SK-N-SH (cell line): ENCODE results near the gene HBG1. TPM values are rescaled to one million over a fixed set of nuclear protein-coding genes. Genes with fewer than 3 reads are reported as not detected.

Experiments used
- CTCF ChIA-PET: fragments of 300-600, 350-600 bp; formaldehyde crosslinking; extraction: SDS; loops from one replicate; lab custom pipeline; 2021; lab: Yijun Ruan, JAX
- POLR2A ChIA-PET: fragments of 350-600 bp; sonication (Branson Sonifier 250); formaldehyde crosslinking; extraction: SDS; loops from one replicate; lab custom pipeline; 2020; ENCODE audit warnings: antibody characterized with exemption, inconsistent platforms; lab: Yijun Ruan, JAX
- DNase-seq: peaks from one replicate; pipeline ENCODE4 v3.0.0; 2012
- H2AFZ ChIP-seq: fragments of 200-600 bp; sonication (generic); 2 replicates; pipeline ENCODE4 v1.8.1; 2016; ENCODE audit warnings: antibody characterized with exemption, mild to moderate bottlenecking, low read depth
- H3F3A ChIP-seq: fragments of 200-600 bp; sonication (generic); replicated peaks from 2 replicates; pipeline ENCODE3; 2016; ENCODE audit warnings: antibody characterized with exemption, mild to moderate bottlenecking; ENCODE audit not compliant: insufficient read depth
- H3K27ac ChIP-seq, 2 experiments: fragments of 200-500 bp in 1 of 2; fragments of 200-600 bp in 1 of 2; sonication (Bioruptor generic) in 1 of 2; sonication (generic), shearing (Covaris generic) in 1 of 2; 2 replicates each; pipeline versions ENCODE4 v1.5.1 to v1.6.1; 2014 to 2016; ENCODE audit warnings: low read depth in 2 of 2, inconsistent platforms in 1 of 2, low read length in 1 of 2, mild to moderate bottlenecking in 1 of 2, mixed read lengths in 1 of 2
- H3K27me3 ChIP-seq: fragments of 200-600 bp; sonication (generic), shearing (Covaris generic); 2 replicates; pipeline ENCODE4 v1.6.1; 2016; ENCODE audit warnings: mixed run types; ENCODE audit not compliant: insufficient read depth
- H3K36me3 ChIP-seq, 2 experiments: fragments of 200-500 bp in 1 of 2; fragments of 200-600 bp in 1 of 2; sonication (Bioruptor generic) in 1 of 2; sonication (generic) in 1 of 2; replicated peaks in 1 of 2; 2 replicates each; pipeline versions ENCODE3 to v1.5.1; 2014 to 2016; ENCODE audit warnings: low read length in 1 of 2, mild to moderate bottlenecking in 1 of 2; ENCODE audit not compliant: insufficient read depth in 2 of 2, control insufficient read depth in 1 of 2
- H3K4me1 ChIP-seq, 2 experiments: fragments of 200-500 bp in 1 of 2; fragments of 200-600 bp in 1 of 2; sonication (Bioruptor generic) in 1 of 2; sonication (generic), shearing (Covaris generic) in 1 of 2; 2 replicates each; pipeline versions ENCODE4 v1.5.1 to v1.6.1; 2014 to 2016; ENCODE audit warnings: low read depth in 1 of 2, low read length in 1 of 2, mixed run types in 1 of 2; ENCODE audit not compliant: insufficient read depth in 2 of 2, control insufficient read depth in 1 of 2
- H3K4me2 ChIP-seq: fragments of 200-600 bp; sonication (generic), shearing (Covaris generic); 2 replicates; pipeline ENCODE4 v1.6.1; 2017; ENCODE audit warnings: mixed run types
- H3K4me3 ChIP-seq, 2 experiments: fragments of 200-500 bp in 1 of 2; fragments of 200-600 bp in 1 of 2; sonication (Bioruptor generic) in 1 of 2; sonication (generic), shearing (Covaris generic) in 1 of 2; 2 replicates each; pipeline versions ENCODE4 v1.5.1 to v1.8.1; 2014 to 2016; ENCODE audit warnings: low read depth in 2 of 2, inconsistent platforms in 1 of 2, low read length in 1 of 2, mild to moderate bottlenecking in 1 of 2, mixed read lengths in 1 of 2, moderate library complexity in 1 of 2
- H3K79me2 ChIP-seq: fragments of 200-600 bp; sonication (generic); 2 replicates; pipeline ENCODE4 v1.8.1; 2017; ENCODE audit warnings: mild to moderate bottlenecking; ENCODE audit not compliant: insufficient read depth
- H3K9ac ChIP-seq: fragments of 200-600 bp; sonication (generic); 2 replicates; pipeline ENCODE4 v1.6.1; 2017; ENCODE audit warnings: mixed run types
- H3K9me2 ChIP-seq: fragments of 200-600 bp; sonication (generic); 2 replicates; pipeline ENCODE4 v1.6.1; 2017; ENCODE audit warnings: mixed run types
- H3K9me3 ChIP-seq: fragments of 200-600 bp; sonication (generic); 2 replicates; pipeline ENCODE4 v1.6.1; 2017; ENCODE audit warnings: mixed run types, mild to moderate bottlenecking, moderate library complexity
- H4K20me1 ChIP-seq: fragments of 200-600 bp; sonication (generic); 2 replicates; pipeline ENCODE4 v1.6.1; 2017; ENCODE audit warnings: mild to moderate bottlenecking, mixed run types; ENCODE audit not compliant: insufficient read depth
- CTCF ChIP-seq: fragments of 200-600 bp; sonication (generic); IDR thresholded peaks from 2 replicates; pipeline ENCODE4 v1.6.1; 2017; ENCODE audit warnings: antibody characterized with exemption, mild to moderate bottlenecking, moderate library complexity
- EP300 ChIP-seq, 2 experiments: IDR thresholded peaks; 2 replicates each; pipeline versions ENCODE4 v1.4.0 to v1.6.1; 2012; ENCODE audit warnings: borderline replicate concordance in 1 of 2, low read depth in 1 of 2, low read length in 1 of 2
- JUND ChIP-seq: IDR thresholded peaks from 2 replicates; pipeline ENCODE4 v1.4.0; 2012
- MAX ChIP-seq: IDR thresholded peaks from 2 replicates; pipeline ENCODE4 v1.4.0; 2012; ENCODE audit warnings: low read depth
- NFIC ChIP-seq: IDR thresholded peaks from 2 replicates; pipeline ENCODE4 v1.4.0; 2012; ENCODE audit warnings: borderline replicate concordance
- SIN3A ChIP-seq: IDR thresholded peaks from 2 replicates; pipeline ENCODE4 v1.6.1; 2012; ENCODE audit warnings: low read depth, mild to moderate bottlenecking, low read length, moderate library complexity, borderline replicate concordance
- TAF1 ChIP-seq: IDR thresholded peaks from 2 replicates; pipeline ENCODE4 v1.6.1; 2012; ENCODE audit warnings: low read depth, mild to moderate bottlenecking, low read length, moderate library complexity, borderline replicate concordance
- WGBS: methylation state at CpG from one replicate; pipeline ENCODE4 v1.1.6; 2017; ENCODE audit warnings: low lambda C conversion rate; 5-methylcytosine and 5-hydroxymethylcytosine counted together
- polyA plus RNA-seq, 3 experiments: library from polyadenylated mRNA; depleted of rRNA; stranded (reverse); fragments of >200 nt; gene quantifications; 2 replicates each; pipeline ENCODE4 v1.2.3, GENCODE V29; 2012
- TF ChIP-seq, protein P1 (sequence below): IDR thresholded peaks from 2 replicates; pipeline ENCODE4 v1.6.1; 2012; ENCODE audit warnings: mild to moderate bottlenecking, low read depth, low read length, moderate library complexity

Gene HBG1
- polyA plus RNA-seq, 1 of the 3 experiments (the other 2 are of a cell fraction): not detected

- Histone ChIP-seq H3K9me2 (no peaks in the 10 kb centered on the region), H3K27ac (no peak overlapping the region), H3K4me3 (no peak overlapping the region), H3K4me2 (no peak overlapping the region), H4K20me1 (no peaks in the 10 kb centered on the region), H3F3A (no peaks in the 10 kb centered on the region), H3K9me3 (no peaks in the 10 kb centered on the region), H3K9ac (no peak overlapping the region), H3K79me2 (no peaks in the 10 kb centered on the region), H2AFZ (no peak overlapping the region), H3K36me3 (no peaks in the 10 kb centered on the region), H3K27me3 (no peaks in the 10 kb centered on the region; the same call in 1 of the 2 replicates), H3K4me1 (no peaks in the 10 kb centered on the region)
- no peak for TF ChIP-seq CTCF
- TF ChIP-seq, protein P1, sequence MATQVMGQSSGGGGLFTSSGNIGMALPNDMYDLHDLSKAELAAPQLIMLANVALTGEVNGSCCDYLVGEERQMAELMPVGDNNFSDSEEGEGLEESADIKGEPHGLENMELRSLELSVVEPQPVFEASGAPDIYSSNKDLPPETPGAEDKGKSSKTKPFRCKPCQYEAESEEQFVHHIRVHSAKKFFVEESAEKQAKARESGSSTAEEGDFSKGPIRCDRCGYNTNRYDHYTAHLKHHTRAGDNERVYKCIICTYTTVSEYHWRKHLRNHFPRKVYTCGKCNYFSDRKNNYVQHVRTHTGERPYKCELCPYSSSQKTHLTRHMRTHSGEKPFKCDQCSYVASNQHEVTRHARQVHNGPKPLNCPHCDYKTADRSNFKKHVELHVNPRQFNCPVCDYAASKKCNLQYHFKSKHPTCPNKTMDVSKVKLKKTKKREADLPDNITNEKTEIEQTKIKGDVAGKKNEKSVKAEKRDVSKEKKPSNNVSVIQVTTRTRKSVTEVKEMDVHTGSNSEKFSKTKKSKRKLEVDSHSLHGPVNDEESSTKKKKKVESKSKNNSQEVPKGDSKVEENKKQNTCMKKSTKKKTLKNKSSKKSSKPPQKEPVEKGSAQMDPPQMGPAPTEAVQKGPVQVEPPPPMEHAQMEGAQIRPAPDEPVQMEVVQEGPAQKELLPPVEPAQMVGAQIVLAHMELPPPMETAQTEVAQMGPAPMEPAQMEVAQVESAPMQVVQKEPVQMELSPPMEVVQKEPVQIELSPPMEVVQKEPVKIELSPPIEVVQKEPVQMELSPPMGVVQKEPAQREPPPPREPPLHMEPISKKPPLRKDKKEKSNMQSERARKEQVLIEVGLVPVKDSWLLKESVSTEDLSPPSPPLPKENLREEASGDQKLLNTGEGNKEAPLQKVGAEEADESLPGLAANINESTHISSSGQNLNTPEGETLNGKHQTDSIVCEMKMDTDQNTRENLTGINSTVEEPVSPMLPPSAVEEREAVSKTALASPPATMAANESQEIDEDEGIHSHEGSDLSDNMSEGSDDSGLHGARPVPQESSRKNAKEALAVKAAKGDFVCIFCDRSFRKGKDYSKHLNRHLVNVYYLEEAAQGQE: no peak
- TF ChIP-seq NFIC: no peak
- TF ChIP-seq JUND: no peak
- no peak for TF ChIP-seq EP300 (IDR thresholded peaks at IDR 0.05; ENCODE audit: borderline replicate concordance in 1 of 2, low read depth in 1 of 2, low read length in 1 of 2)
- TF ChIP-seq MAX: no peak
- no peak for TF ChIP-seq TAF1
- CTCF ChIA-PET: no interaction called here
- WGBS: 15% methylated on average over 6 of the region's 6 CpGs
- POLR2A ChIA-PET: no interaction called here
- no peak for DNase-seq
Measured at GRCh38 chr11:5246772-5247471, 2.7 kb downstream of the HBG1 start.

DNA sequence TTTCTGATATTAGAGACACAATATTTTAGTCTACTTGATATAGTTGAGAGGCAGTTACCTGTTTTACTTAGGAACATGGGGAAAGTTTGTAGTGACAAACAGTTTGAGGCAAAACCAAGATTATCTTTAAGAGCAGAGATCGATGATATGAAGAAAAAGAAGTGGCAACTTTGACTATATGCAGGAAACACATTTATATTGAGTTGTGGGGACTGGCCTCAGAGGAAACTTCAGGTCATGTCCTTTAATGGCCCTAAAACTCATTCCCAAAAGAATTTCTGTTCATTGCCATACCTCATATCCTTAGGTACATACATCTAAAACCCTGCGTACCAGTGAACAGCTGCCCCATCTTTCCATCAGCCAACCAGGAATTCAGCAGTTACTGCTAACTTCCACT lies 4.5 kb downstream of the HBG1 start:
- Histone ChIP-seq H3K36me3 (no peaks in the 10 kb centered on the region), H3K27me3 (no peaks in the 10 kb centered on the region; the same call in 1 of the 2 replicates), H3K4me3 (no peak overlapping the region), H3K9ac (no peak overlapping the region), H2AFZ (no peak overlapping the region), H3K4me2 (no peak overlapping the region), H3K4me1 (no peaks in the 10 kb centered on the region), H3K27ac (no peak overlapping the region), H3K9me2 (no peaks in the 10 kb centered on the region), H4K20me1 (no peaks in the 10 kb centered on the region), H3K9me3 (no peaks in the 10 kb centered on the region), H3K79me2 (no peaks in the 10 kb centered on the region), H3F3A (no peaks in the 10 kb centered on the region)
- ChIA-PET POLR2A (no interaction called here), CTCF (no interaction called here)
- WGBS: 25% methylated on average over 2 of the region's 2 CpGs
- no peak for TF ChIP-seq SIN3A
- no peak for DNase-seq
